CD1c-positive myeloid dendritic cell (primary cell): ENCODE data around the gene AHDC1.
A peak's percentile ranks its signal among the peaks of the same experiment; 100 is the strongest.
"Not testable (repeated sequence)": the region's sequence is repeated elsewhere in the genome, so short reads cannot be mapped to it uniquely, and the experiment has no call there.

Experiments
- DNase-seq: peaks from one replicate; pipeline ENCODE4 v3.0.0-alpha.2; 2016; ENCODE audit errors: extremely low spot score

Gene AHDC1

DNA sequence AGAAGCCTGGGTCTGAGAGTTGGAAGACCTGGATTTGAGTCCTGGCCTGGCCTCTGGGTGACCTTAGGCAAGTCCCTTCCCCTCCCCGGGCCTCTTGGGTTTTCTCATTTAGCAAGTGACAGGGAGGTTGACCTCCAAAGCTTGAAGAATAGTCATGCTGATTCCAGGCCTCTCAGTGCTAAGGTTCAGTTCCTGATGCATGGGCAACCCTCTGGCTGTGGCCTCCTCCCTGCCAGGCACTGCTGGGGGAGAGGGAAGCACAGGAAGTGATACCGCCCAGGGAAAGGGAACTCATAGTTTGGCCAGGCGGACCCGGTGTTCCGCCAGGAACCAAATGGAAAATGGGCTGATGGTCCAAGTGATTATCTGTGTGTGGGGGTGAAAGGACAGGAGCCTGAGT lies 90.4 kb downstream of the AHDC1 start:
- DNase-seq, result peak; percentile 76

DNA sequence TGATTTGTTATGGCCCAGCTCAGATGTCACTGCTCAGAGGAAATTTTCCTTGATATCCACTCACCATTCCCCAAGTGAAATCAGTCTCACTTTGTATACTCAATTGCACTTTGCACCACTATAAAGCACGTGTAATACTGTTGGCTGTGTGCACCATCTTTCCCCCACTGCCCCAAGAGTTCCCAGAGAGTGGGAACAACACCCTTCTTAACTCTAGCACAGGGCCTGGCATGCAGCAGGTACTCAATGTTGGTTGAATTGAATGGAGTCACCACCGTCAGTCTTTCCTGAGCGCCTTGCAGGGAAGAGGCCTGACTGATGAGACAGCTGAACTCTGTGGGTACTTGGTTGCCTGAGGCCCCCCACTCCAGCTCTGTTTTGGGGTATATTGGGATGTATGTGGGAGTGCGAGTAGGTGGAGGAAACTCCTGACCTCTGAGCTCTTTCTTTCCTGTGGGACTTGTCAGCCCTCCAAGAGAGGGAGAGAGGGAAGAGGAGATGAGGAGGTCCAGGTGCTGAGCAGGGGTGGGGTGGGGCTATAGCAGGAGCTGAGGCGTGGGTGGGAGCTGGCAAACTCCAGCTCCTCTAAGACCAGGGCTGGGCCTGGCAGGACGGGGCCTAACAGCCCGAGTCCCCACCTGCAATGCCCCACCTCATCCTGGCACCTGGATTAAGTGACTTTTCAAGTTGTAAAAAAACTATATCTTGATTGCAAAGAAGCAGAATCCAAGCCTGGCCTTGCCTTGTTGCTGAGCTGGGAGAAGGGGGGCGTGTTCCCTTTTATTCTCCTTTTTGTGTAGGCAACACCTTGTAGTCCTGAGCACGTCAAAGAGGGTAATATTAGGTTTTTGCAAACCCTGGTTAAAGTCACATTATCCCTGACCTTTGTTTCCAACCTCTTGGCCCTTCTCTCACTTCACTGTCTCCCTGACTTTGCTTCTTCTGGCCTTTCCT lies 94.5 kb downstream of the AHDC1 start:
- no peak for DNase-seq

DNA sequence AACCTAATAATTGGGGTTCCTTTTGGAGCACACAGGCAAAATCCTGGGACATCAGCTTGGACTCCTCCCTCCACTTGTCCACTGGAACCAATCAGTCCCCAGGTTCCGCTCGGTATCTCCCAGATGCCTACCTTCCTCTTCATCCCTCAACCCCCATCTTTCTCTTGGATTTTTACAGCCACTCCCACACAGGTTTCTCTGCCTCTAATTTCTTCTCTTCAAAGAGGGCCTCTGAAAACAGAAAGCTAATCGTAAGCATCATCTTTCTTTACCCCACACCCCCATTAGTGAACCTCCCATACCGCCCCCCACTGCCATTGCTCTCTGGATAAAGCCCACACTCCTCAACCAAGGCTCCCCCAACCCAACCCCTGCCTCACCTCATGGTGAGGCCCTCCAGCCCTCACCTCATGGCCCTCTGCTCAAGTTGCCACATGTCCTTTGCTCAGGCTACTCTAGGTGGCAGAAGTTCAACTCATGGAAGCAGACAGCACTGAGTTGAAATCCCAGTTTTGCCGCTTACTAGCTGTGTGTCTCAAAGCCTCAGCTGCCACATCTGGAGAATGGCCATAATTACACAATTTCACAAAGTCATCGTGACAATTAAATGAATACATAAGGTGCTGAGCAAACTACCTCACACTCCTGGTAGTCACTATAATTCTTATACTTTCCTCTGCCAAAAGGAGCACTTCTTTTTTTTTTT lies 95.8 kb downstream of the AHDC1 start:
- DNase-seq, result no peak

- DNase-seq, result no peak
Measured at GRCh38 chr1:27506703-27507102, 97.2 kb downstream of the AHDC1 start.

GRCh38 chr1:27505420-27505680 lies 98.6 kb downstream of the AHDC1 start:
- DNase-seq, result no peak

- no peak for DNase-seq
Measured at GRCh38 chr1:27504588-27505419, 99.1 kb downstream of the AHDC1 start.

DNA sequence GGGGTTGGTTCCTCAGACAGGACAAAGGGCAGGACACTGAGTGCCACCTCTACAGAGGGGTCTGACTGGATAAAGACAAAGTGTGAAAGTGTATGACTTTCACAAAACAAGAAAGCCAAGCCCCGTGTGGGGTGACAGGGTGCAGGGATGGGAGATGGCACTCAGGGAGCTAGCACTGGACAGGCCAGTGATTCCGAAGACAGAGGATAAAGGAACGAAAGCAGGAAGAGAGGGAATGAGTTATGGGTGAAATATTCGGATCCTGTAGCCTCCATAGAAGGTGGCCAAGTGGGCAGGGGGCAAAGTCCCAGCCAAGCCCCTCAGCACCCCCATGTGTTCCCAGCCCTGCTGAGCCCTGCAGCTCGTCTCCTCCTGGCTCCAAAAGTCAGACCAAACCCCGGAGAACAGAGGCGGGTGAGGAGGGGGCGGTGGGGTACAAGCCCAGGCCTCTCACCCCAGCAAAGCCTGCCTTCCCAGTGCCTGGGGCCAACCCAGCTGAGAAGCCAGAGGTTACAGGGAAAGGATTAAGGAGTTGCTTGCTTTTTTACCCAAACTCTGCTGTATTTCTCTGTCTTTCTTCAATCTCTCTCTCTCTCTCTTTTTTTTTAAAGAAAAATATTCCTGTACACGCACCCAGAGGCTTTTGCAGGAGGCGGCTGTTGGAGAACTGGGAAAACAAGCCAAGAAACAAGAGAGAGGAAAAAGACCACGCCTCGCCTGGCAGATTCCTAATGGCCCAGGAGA lies 99.9 kb downstream of the AHDC1 start:
- no peak for DNase-seq

DNA sequence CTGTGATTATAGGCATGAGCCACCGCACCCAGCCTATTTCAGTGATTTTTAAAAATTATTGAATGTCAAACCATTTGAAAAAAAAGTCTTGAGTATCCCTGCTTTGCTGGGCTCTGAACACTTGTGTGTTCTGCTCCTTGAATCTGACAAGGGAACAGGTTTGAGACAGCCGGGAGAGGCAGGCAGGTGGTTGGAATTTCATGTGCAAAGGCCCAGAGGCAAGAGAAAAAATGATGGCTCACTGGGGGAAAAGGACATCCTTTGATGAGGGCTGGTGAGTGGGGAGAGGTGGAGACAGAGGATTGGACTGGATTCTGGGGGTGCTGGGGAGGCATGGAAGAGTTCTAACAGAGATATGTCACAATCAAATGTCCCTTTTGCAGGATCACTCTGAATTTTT lies 100.9 kb downstream of the AHDC1 start:
- DNase-seq, result no peak

GRCh38 chr1:27501159-27501558 lies 102.8 kb downstream of the AHDC1 start:
- DNase-seq, result not testable (repeated sequence)

- DNase-seq, result no peak
Measured at GRCh38 chr1:27499142-27499541, 104.8 kb downstream of the AHDC1 start.

DNA sequence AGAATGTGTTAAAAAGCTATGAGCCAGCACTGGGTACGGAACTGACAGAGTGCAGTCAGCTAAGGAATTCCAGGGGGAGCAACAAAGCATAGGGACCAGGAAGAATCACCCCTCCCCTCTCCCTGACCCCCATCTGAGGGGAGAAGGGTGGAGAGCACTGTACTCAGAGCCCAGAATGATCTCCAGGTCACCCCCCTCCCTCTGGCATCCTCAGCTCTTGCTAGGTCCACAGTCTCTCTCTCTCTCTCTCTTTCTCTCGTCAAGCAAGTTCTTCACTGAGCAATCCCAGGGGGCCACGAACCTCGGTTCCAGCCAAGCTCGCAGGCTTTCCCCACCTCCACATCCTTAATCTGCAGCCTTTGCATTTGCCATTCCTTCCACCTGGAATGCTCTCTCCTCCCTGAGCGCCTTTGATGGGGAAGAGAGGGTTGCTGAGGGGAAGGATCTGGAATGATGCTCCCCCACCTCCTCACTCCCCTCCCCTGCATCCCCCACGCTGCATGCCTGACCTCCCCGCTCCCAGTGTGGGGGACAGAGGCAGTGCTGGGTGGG lies 107.3 kb downstream of the AHDC1 start:
- DNase-seq, result no peak

DNA sequence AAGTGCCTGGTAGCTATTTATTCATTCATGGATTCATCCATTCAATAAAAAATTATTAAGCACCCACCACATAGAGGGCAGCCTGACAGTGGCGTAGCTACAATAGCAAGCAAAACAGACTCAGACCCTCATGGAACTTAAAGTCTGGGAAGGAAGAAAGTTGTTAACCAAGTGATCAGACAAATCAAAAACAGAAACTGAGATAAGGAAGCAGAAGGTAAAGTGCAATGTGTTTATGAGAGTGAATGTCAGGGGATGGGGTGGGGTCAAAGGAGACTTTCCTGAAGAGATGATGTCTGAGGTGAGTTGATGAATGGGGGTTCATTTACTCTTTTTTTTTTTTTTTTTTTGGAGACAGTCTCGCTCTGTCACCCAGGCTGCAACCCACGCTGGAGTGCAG lies 111.1 kb downstream of the AHDC1 start:
- no peak for DNase-seq

DNA sequence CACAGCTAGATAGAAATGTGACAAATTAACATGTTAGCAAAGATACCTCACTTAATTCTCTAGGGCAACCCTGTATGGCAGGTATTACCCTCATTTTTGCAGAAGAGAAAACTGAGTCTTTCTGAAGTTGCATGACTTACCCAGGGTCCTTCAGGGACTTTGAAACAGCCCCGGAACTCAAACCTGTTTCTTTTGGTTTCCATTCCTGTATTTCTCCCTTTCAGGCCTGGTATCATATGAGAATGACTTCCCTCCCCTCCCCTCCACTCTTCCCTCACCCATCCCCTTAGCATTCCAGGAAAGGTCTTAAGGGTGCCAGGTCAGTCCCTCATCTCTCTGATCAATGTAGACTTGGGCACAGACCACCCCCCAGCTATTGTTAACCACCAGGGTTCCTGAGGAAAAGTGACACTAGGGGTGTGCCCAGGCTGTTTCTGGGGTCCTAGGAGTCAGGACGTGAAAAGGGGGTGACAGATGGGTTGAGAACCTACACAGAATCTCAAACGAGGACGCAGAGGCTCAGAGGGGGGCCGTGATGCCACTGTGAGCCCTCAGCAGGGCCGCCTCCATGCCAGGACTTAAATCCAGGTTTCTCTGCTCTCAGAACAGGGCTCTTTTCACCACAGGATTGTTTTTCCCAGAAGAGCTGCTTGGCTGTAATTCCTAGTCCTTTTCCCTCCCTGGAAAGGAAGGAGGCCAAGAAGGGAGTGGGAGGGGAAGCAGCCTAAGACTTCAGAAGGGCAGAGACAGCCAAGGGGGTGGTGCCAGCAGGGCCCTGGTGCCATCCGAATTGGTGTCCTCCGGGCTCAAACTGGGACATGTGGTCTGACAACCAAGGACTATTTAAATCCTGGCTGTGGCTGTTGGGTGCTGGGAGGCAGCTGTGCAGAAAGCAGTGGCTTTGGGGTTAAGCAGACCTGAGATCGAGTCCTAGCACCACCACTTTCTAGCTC lies 111.9 kb downstream of the AHDC1 start:
- DNase-seq, result peak; percentile 52

GRCh38 chr1:27489973-27490741 lies 113.8 kb downstream of the AHDC1 start, which contains the start of gene WASF2:
TSS of gene WASF2 (minus strand) at chr1:27490167. CDS start at chr1:27428890, 61,277 bp downstream.
- peak; percentile 99 for DNase-seq

DNA sequence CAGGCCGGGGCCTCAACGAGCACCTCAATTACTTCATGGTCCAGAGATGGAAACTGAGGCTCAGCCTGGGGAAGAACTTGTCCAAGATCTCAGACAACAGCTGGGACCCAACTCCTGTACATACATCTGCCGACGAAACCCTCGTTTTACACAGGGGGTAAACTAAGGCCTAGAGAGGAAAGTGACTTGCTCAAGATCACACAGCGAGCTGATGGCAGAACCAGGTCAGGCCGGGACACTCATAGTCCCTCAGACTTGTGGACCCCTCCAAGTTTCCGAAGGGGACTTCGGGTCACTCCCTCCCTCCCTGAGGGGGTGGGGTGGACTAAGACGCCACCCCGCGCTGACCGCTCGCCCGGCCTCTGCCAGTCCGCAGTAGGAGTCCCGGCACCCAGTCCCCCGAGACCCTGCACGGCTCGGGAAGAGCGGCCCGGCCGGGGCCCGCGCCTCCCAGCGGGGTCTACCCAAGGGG lies 114.4 kb downstream of the AHDC1 start:
- no peak for DNase-seq

DNA sequence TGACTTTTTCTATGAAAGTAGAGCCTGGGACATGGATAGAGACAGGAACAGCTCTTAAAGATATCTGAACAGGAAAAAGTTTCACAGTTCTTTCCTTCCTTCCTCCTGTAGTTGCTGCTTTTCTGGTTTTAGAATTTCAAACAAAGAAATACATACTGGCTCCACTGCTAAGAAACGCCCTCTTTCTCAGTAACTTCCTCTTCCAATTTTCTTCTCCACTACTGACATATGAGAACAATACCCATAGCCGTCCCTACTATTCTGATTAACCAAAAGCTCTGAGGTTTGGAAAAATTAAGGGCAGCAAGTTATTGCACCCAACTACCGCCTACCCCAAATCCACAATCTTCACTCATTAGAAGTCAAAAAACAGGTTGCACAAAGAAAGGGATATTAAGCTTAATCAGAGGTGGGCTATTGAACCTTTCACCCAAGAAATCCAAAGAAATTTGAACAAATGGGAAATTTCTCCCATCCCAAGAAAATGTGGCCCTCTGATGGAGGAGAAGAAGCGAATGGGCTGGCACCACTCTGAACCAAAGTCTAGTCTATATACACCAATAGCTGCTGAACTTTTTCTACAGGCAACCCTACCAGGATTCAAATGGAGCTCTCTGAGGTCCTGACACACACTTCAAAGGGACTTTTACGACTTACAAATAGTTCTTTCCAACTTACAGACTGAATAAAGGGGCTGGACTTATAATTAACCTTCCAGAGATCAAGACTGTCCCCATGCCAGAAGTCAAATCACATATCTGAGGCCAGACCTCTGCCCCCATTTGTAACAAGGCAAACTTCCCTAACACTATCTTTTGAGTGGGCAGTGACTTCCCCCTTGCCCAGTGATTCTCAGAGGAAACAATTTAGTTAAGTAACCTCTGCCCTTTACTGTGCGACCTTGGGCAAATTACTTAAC lies 115.7 kb downstream of the AHDC1 start:
- peak; percentile 90 for DNase-seq

DNA sequence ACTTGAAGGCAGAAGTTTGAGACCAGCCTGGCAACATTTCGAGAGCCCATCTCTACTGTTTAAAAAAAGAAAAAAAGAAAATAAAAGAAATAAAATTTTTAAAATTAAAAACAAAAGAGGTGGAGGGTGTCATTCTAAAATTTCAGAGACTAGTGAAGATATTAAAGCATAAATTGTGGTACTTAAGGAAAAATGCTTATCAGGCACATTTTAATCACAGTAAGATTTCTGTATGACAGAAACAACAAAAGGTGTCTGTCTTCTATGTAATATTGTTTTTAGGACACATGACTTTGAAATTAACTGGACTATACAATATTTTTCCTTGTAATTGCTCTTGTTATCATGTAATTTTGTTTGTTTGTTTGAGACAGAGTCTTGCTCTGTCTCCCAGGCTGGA lies 118.6 kb downstream of the AHDC1 start:
- DNase-seq, result no peak
